ENCODE results near the gene APOC4.
A peak's percentile ranks its signal among the peaks of the same experiment; 100 is the strongest.
"Not testable (repeated sequence)": the region's sequence is repeated elsewhere in the genome, so short reads cannot be mapped to it uniquely, and the experiment has no call there.

APOC4 gene

GRCh38 chr19:44958090-44958489 lies 16.1 kb downstream of the APOC4 start:
- no peak for DNase-seq (ENCODE audit: low read depth in 2 of 2)

- DNase-seq (ENCODE audit: low read depth in 2 of 2), result no peak
Observed at GRCh38 chr19:44959691-44960090, 17.7 kb downstream of the APOC4 start.

GRCh38 chr19:44960906-44961728 lies 19.1 kb downstream of the APOC4 start:
- DNase-seq (ENCODE audit: low read depth in 2 of 2), result no peak

GRCh38 chr19:44961821-44962220 lies 19.8 kb downstream of the APOC4 start:
- no peak for DNase-seq (ENCODE audit: low read depth in 2 of 2)

- DNase-seq (ENCODE audit: low read depth in 2 of 2), result no peak
Observed at GRCh38 chr19:44968118-44968517, 26.1 kb downstream of the APOC4 start.

GRCh38 chr19:44968670-44969069 lies 26.6 kb downstream of the APOC4 start:
- DNase-seq (ENCODE audit: low read depth in 2 of 2), result no peak

- no peak for DNase-seq (ENCODE audit: low read depth in 2 of 2)
Observed at GRCh38 chr19:44969437-44969836, 27.4 kb downstream of the APOC4 start.

GRCh38 chr19:44971451-44971850 lies 29.4 kb downstream of the APOC4 start:
- not testable (repeated sequence) for DNase-seq (ENCODE audit: low read depth in 2 of 2)

GRCh38 chr19:44972802-44973201 lies 30.8 kb downstream of the APOC4 start:
- DNase-seq (ENCODE audit: low read depth in 2 of 2), result no peak

GRCh38 chr19:44973982-44974735 lies 32.1 kb downstream of the APOC4 start:
- DNase-seq (ENCODE audit: low read depth in 2 of 2), result no peak

GRCh38 chr19:44974857-44975256 lies 32.8 kb downstream of the APOC4 start:
- DNase-seq (ENCODE audit: low read depth in 2 of 2), result no peak

- no peak for DNase-seq (ENCODE audit: low read depth in 2 of 2)
Observed at GRCh38 chr19:44975444-44975843, 33.4 kb downstream of the APOC4 start.

GRCh38 chr19:44984005-44984404 lies 42.0 kb downstream of the APOC4 start:
- no peak for DNase-seq (ENCODE audit: low read depth in 2 of 2)

GRCh38 chr19:44985445-44985844 lies 43.4 kb downstream of the APOC4 start:
- DNase-seq (ENCODE audit: low read depth in 2 of 2), result no peak

GRCh38 chr19:44986389-44986788 lies 44.4 kb downstream of the APOC4 start:
- no peak for DNase-seq (ENCODE audit: low read depth in 2 of 2)

GRCh38 chr19:44987148-44987675 lies 45.2 kb downstream of the APOC4 start:
- no peak for DNase-seq (ENCODE audit: low read depth in 2 of 2)

- DNase-seq (ENCODE audit: low read depth in 2 of 2), result no peak
Observed at GRCh38 chr19:44988273-44988672, 46.2 kb downstream of the APOC4 start.

GRCh38 chr19:44988896-44989556 lies 47.0 kb downstream of the APOC4 start:
- DNase-seq (ENCODE audit: low read depth in 2 of 2), result peak; percentile 55 to 59

GRCh38 chr19:44990459-44990858 lies 48.4 kb downstream of the APOC4 start:
- DNase-seq (ENCODE audit: low read depth in 2 of 2), result no peak

GRCh38 chr19:44990966-44991365 lies 48.9 kb downstream of the APOC4 start:
- DNase-seq (ENCODE audit: low read depth in 2 of 2), result no peak

GRCh38 chr19:44992336-44993163 lies 50.5 kb downstream of the APOC4 start:
- DNase-seq (ENCODE audit: low read depth in 2 of 2), result no peak

All from stimulated activated CD4-positive, alpha-beta T cell treated with anti-CD3 and anti-CD28 coated beads, Interleukin-4, amount 100 ng/mL, for 48 hours (primary cell).